HL-60 (cell line): Measurements from ENCODE around the gene EP300.
A peak's percentile ranks its signal among the peaks of the same experiment; 100 is the strongest.
"Not testable (repeated sequence)": the region's sequence is repeated elsewhere in the genome, so short reads cannot be mapped to it uniquely, and the experiment has no call there.

ENCODE experiments used
- CTCF ChIP-seq: IDR thresholded peaks from one replicate; pipeline ENCODE4 v1.5.1; 2011; ENCODE audit warnings: low read length, control low read depth, inconsistent platforms; ENCODE audit not compliant: insufficient read depth
- POLR2AphosphoS5 ChIP-seq: IDR thresholded peaks from 2 replicates; pipeline ENCODE4 v1.6.1; 2012; ENCODE audit warnings: low read depth
- SPI1 ChIP-seq: IDR thresholded peaks from 2 replicates; pipeline ENCODE4 v1.6.1; 2012; ENCODE audit warnings: low read depth, mild to moderate bottlenecking, borderline replicate concordance
- TF ChIP-seq, protein P1 (sequence below): IDR thresholded peaks from 2 replicates; pipeline ENCODE4 v1.6.1; 2012; ENCODE audit warnings: low read depth; ENCODE audit not compliant: insufficient replicate concordance

DNA sequence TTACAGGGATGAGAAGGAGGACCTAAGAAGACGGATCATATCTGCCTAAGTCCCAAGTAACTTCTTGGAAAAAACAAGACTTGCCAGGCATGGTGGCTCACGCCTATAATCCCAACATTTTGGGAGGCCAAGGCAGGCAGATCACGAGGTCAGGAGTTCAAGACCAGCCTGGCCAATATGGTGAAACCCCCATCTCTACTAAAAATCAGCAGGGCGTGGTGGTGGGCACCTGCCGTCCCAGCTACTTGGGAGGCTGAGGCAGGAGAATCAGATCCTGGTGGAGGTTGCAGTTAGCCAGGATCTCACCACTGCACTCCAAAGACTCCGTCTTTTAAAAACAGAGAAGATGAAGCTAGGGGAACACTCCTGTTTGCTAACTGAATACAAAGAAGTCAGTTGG, 88.0 kb downstream of the EP300 start:
- TF ChIP-seq, protein P1, sequence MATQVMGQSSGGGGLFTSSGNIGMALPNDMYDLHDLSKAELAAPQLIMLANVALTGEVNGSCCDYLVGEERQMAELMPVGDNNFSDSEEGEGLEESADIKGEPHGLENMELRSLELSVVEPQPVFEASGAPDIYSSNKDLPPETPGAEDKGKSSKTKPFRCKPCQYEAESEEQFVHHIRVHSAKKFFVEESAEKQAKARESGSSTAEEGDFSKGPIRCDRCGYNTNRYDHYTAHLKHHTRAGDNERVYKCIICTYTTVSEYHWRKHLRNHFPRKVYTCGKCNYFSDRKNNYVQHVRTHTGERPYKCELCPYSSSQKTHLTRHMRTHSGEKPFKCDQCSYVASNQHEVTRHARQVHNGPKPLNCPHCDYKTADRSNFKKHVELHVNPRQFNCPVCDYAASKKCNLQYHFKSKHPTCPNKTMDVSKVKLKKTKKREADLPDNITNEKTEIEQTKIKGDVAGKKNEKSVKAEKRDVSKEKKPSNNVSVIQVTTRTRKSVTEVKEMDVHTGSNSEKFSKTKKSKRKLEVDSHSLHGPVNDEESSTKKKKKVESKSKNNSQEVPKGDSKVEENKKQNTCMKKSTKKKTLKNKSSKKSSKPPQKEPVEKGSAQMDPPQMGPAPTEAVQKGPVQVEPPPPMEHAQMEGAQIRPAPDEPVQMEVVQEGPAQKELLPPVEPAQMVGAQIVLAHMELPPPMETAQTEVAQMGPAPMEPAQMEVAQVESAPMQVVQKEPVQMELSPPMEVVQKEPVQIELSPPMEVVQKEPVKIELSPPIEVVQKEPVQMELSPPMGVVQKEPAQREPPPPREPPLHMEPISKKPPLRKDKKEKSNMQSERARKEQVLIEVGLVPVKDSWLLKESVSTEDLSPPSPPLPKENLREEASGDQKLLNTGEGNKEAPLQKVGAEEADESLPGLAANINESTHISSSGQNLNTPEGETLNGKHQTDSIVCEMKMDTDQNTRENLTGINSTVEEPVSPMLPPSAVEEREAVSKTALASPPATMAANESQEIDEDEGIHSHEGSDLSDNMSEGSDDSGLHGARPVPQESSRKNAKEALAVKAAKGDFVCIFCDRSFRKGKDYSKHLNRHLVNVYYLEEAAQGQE, result not testable (repeated sequence)
- not testable (repeated sequence) for TF ChIP-seq CTCF, SPI1
- peak; percentile 43; the same call in 1 of the 2 replicates for TF ChIP-seq POLR2AphosphoS5
